Endothelial cell of umbilical vein (primary cell): ENCODE results near the gene ANKRD27. TPM values are rescaled to one million over a fixed set of nuclear protein-coding genes. Genes with fewer than 3 reads are reported as not detected.

Experiments used
- BruUV-seq: library from RNA; stranded (reverse); fragments of 400-500 nt; replicated peaks from 2 replicates; lab custom pipeline; 2021; lab: Mats Ljungman, UMichigan
- CTCF ChIA-PET: fragments of 300-600, 350-600 bp; sonication (Branson Sonifier 250); formaldehyde crosslinking; loops from one replicate; lab custom pipeline; 2021; ENCODE audit warnings: antibody characterized with exemption, inconsistent platforms; lab: Charles Lee
- POLR2A ChIA-PET: fragments of 300-600, 350-600 bp; sonication (Branson Sonifier 250); formaldehyde crosslinking; loops from one replicate; lab custom pipeline; 2021; ENCODE audit warnings: antibody characterized with exemption, inconsistent platforms; lab: Charles Lee
- DNase-seq: peaks from one replicate; pipeline ENCODE4 v3.0.0-alpha.2; 2011; ENCODE audit warnings: low read depth, low spot score
- FAIRE-seq: peaks from 2 replicates; lab custom pipeline; 2011; peaks lifted over from hg19 to GRCh38; lab: Jason Lieb, UNC
- H2AFZ ChIP-seq: 2 replicates; pipeline ENCODE4 v1.6.0; 2012; ENCODE audit warnings: low read depth, low read length, control low read depth, inconsistent platforms
- H3K27ac ChIP-seq: 2 replicates; pipeline ENCODE4 v1.5.1; 2011; ENCODE audit warnings: low read depth, mild to moderate bottlenecking, control low read depth, low read length, moderate library complexity; ENCODE audit not compliant: insufficient read depth
- H3K27me3 ChIP-seq, 2 experiments: 2 replicates each; pipeline versions ENCODE4 v1.6.0 to v1.6.1; 2011; ENCODE audit warnings: low read length in 2 of 2, mixed read lengths in 1 of 2; ENCODE audit not compliant: control insufficient read depth in 2 of 2, insufficient read depth in 2 of 2
- H3K36me3 ChIP-seq, 2 experiments: 2 replicates in 1 of 2; 3 replicates in 1 of 2; pipeline ENCODE4 v1.5.1; 2011; ENCODE audit warnings: low read length in 2 of 2, mild to moderate bottlenecking in 1 of 2, moderate library complexity in 1 of 2; ENCODE audit not compliant: control insufficient read depth in 2 of 2, insufficient read depth in 2 of 2; ENCODE audit errors: extremely low read depth in 1 of 2
- H3K4me1 ChIP-seq: 3 replicates; pipeline ENCODE4 v1.5.1; 2011; ENCODE audit warnings: mild to moderate bottlenecking, low read length; ENCODE audit not compliant: control insufficient read depth, insufficient read depth; ENCODE audit errors: extremely low read depth
- H3K4me2 ChIP-seq: 2 replicates; pipeline ENCODE4 v1.6.1; 2011; ENCODE audit warnings: low read length, control low read depth, mixed read lengths; ENCODE audit not compliant: insufficient read depth
- H3K4me3 ChIP-seq, 3 experiments: fragments of 200-600 bp in 1 of 3; sonication (generic), shearing (Covaris generic) in 1 of 3; replicated peaks in 1 of 3; 2 replicates each; pipeline ENCODE4 v1.5.1; 2011 to 2016; ENCODE audit warnings: control low read depth in 3 of 3, low read length in 3 of 3, mild to moderate bottlenecking in 2 of 3, inconsistent platforms in 1 of 3, low read depth in 1 of 3, moderate library complexity in 1 of 3; ENCODE audit not compliant: insufficient read depth in 1 of 3
- H3K79me2 ChIP-seq: 2 replicates; pipeline ENCODE4 v1.6.0; 2012; ENCODE audit warnings: low read length, inconsistent platforms; ENCODE audit not compliant: control insufficient read depth, insufficient read depth
- H3K9ac ChIP-seq: replicated peaks from 2 replicates; pipeline ENCODE3; 2011; ENCODE audit warnings: low read length, control low read depth; ENCODE audit not compliant: insufficient read depth; ENCODE audit errors: extremely low read depth
- H3K9me1 ChIP-seq: replicated peaks from 3 replicates; pipeline ENCODE4 v1.6.0; 2011; ENCODE audit warnings: mild to moderate bottlenecking, low read length; ENCODE audit not compliant: control insufficient read depth, insufficient read depth; ENCODE audit errors: extremely low read depth
- H3K9me3 ChIP-seq: replicated peaks from 2 replicates; pipeline ENCODE4 v1.5.1; 2012; ENCODE audit warnings: low read length, inconsistent platforms; ENCODE audit not compliant: control insufficient read depth, insufficient read depth
- H4K20me1 ChIP-seq: replicated peaks from 2 replicates; pipeline ENCODE3; 2011; ENCODE audit warnings: mild to moderate bottlenecking, low read length; ENCODE audit not compliant: control insufficient read depth, insufficient read depth; ENCODE audit errors: extremely low read depth
- EZH2 ChIP-seq: IDR thresholded peaks from 2 replicates; pipeline ENCODE4 v1.6.1; 2012; ENCODE audit warnings: borderline replicate concordance, low read depth, mild to moderate bottlenecking, moderate library complexity, low read length, inconsistent platforms; ENCODE audit not compliant: severe bottlenecking
- FOS ChIP-seq: IDR thresholded peaks from 2 replicates; pipeline ENCODE4 v1.6.1; 2011; ENCODE audit warnings: mild to moderate bottlenecking, low read length, moderate library complexity, borderline replicate concordance; ENCODE audit not compliant: insufficient read depth
- GATA2 ChIP-seq: IDR thresholded peaks from 2 replicates; pipeline ENCODE4 v1.7.0; 2011; ENCODE audit warnings: low read depth, mild to moderate bottlenecking, moderate library complexity, mixed read lengths, low read length; ENCODE audit not compliant: insufficient read length, insufficient read depth
- JUN ChIP-seq: IDR thresholded peaks from 2 replicates; pipeline ENCODE4 v1.6.1; 2011; ENCODE audit warnings: borderline replicate concordance, low read depth; ENCODE audit not compliant: insufficient read length, insufficient read depth
- MYC ChIP-seq: IDR thresholded peaks from one replicate; pipeline ENCODE4 v1.6.1; 2011; ENCODE audit warnings: mild to moderate bottlenecking, low read depth, low read length
- POLR2A ChIP-seq: IDR thresholded peaks from 2 replicates; pipeline ENCODE4 v1.6.1; 2012; ENCODE audit warnings: low read depth, mild to moderate bottlenecking, control low read depth, low read length
- POLR2AphosphoS5 ChIP-seq: IDR thresholded peaks from 2 replicates; pipeline ENCODE4 v1.6.1; 2012; ENCODE audit warnings: low read depth, mild to moderate bottlenecking, control low read depth, low read length, moderate library complexity; ENCODE audit not compliant: insufficient read depth
- dilution Hi-C: fragments of 300-500 bp; cut with MboI; formaldehyde crosslinking; loops from one replicate; pipeline ENCODE4 v1.15.0; 2019; ENCODE audit warnings: low sequenced_read_pairs; ENCODE audit not compliant: extremely low pct_ligation_motif_present
- intact Hi-C: fragments of 100-400 bp; cut with micrococcal nuclease; formaldehyde crosslinking; loops from one replicate; pipeline ENCODE4 v1.10.0; 2022
- polyA plus RNA-seq, 4 experiments: library from polyadenylated mRNA; depleted of rRNA in 3 of 4; stranded (reverse) in 3 of 4; unstranded in 1 of 4; fragments of >200 nt; gene quantifications; 2 replicates each; pipeline versions ENCODE4 v1.2.1 to v1.2.3, GENCODE V29; 2011 to 2012; ENCODE audit warnings: missing spikeins in 1 of 4
- total RNA-seq: library from RNA; stranded (reverse); gene quantifications from 2 replicates; pipeline ENCODE4 v1.2.3, GENCODE V29; 2021
- TF ChIP-seq, protein P1 (sequence below): IDR thresholded peaks from 2 replicates; pipeline ENCODE4 v1.6.1; 2011; ENCODE audit not compliant: insufficient read depth, insufficient read length
- TF ChIP-seq, protein P2 (sequence below), 2 donors: IDR thresholded peaks; 1 replicate in 1 of 2; 2 replicates in 1 of 2; pipeline ENCODE4 v1.5.1; 2011; ENCODE audit warnings: low read length in 2 of 2, mild to moderate bottlenecking in 2 of 2, moderate library complexity in 2 of 2, control low read depth in 1 of 2, inconsistent platforms in 1 of 2, low read depth in 1 of 2; ENCODE audit not compliant: insufficient read depth in 1 of 2; ENCODE audit errors: extremely low read depth in 1 of 2

ANKRD27 gene
- total and polyA plus RNA-seq, 2 donors (not counting 3 experiments of a cell fraction or from before 2014, with no cell fraction given), result 18.3 to 37.4 TPM

DNA sequence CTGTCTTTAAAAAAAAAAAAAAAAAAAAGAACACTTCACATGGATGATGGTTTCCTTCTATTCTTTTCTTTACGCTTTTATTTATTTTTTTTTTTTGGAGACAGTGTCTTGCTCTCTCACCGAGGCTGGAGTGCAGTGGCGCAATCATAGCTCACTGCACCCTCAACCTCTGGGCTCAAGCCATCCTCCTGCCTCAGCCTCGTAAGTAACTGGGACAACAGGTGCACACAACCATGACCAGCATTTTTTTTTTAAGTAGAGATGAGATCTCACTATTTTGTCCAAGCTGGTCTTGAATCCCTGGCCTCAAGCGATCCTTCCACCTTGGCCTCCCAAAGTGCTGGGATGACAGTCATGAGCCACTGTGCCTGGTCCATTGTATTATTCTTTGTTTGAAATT, 24.3 kb downstream of the ANKRD27 start:
- ChIA-PET CTCF (no interaction called here), POLR2A (no interaction called here)
- no peaks in the 10 kb centered on the region for H3K9me1 ChIP-seq
- dilution Hi-C loops, result no loop called here
- intact Hi-C loops, result no loop called here
- H3K27ac ChIP-seq, result no peak overlapping the region
- TF ChIP-seq EZH2, result no peak
- TF ChIP-seq, protein P1, sequence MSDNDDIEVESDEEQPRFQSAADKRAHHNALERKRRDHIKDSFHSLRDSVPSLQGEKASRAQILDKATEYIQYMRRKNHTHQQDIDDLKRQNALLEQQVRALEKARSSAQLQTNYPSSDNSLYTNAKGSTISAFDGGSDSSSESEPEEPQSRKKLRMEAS, result no peak
- TF ChIP-seq GATA2, result no peak
- TF ChIP-seq POLR2AphosphoS5, result no peak
- no peak for TF ChIP-seq POLR2A
- no TSS peak for BruUV-seq
- DNase-seq (no peak), FAIRE-seq (no peak)
- peaks cover 0 to 11% of the 10 kb centered on the region in 2 experiments for H3K36me3 ChIP-seq
- no peak overlapping the region for H3K4me3 ChIP-seq
- H3K4me1 ChIP-seq, result no peaks in the 10 kb centered on the region
- H4K20me1 ChIP-seq, result no peaks in the 10 kb centered on the region
- no peak overlapping the region for H2AFZ ChIP-seq
- no peak overlapping the region for H3K9ac ChIP-seq
- H3K27me3 ChIP-seq, result no peaks in the 10 kb centered on the region
- no peaks in the 10 kb centered on the region for H3K79me2 ChIP-seq
- H3K4me2 ChIP-seq, result no peak overlapping the region
- no peaks in the 10 kb centered on the region for H3K9me3 ChIP-seq

DNA sequence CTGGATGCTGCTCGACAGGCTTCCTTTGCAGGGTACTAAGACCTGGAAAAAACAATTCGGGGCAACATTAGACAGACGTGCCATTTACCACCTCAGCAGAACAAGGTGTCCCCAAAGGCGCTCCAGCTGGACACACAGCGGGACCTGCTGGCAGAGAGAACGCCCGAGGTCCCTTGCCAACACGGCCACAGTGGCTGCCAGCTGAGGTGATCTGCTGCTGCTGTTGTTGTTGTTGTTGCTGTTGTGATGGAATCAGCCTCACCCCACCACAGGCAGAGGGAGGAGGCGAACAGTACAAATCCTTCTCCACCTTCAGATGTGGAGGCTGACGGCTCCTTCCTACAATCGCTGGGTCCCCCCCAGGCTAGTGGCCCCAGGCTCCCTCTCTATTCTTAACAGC, 25.2 kb downstream of the ANKRD27 start:
- no peak overlapping the region for H3K4me2 ChIP-seq
- no peak overlapping the region for H3K9ac ChIP-seq
- H3K9me3 ChIP-seq, result no peaks in the 10 kb centered on the region
- H4K20me1 ChIP-seq, result no peaks in the 10 kb centered on the region
- ChIA-PET CTCF (no interaction called here), POLR2A (no interaction called here)
- BruUV-seq, result no TSS peak
- H3K79me2 ChIP-seq, result no peaks in the 10 kb centered on the region
- H3K27ac ChIP-seq, result no peak overlapping the region
- DNase-seq (no peak), FAIRE-seq (no peak)
- no peaks in the 10 kb centered on the region for H3K9me1 ChIP-seq
- H3K4me3 ChIP-seq, result no peak overlapping the region
- peaks cover 0 to 6% of the 10 kb centered on the region in 2 experiments for H3K36me3 ChIP-seq
- intact Hi-C loops, result no loop called here
- TF ChIP-seq, protein P2, sequence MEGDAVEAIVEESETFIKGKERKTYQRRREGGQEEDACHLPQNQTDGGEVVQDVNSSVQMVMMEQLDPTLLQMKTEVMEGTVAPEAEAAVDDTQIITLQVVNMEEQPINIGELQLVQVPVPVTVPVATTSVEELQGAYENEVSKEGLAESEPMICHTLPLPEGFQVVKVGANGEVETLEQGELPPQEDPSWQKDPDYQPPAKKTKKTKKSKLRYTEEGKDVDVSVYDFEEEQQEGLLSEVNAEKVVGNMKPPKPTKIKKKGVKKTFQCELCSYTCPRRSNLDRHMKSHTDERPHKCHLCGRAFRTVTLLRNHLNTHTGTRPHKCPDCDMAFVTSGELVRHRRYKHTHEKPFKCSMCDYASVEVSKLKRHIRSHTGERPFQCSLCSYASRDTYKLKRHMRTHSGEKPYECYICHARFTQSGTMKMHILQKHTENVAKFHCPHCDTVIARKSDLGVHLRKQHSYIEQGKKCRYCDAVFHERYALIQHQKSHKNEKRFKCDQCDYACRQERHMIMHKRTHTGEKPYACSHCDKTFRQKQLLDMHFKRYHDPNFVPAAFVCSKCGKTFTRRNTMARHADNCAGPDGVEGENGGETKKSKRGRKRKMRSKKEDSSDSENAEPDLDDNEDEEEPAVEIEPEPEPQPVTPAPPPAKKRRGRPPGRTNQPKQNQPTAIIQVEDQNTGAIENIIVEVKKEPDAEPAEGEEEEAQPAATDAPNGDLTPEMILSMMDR (IDR thresholded peaks at IDR 0.05; ENCODE audit: extremely low read depth in 1 of 2, insufficient read depth in 1 of 2, low read depth in 1 of 2, low read length in 2 of 2), result no peak
- TF ChIP-seq GATA2, result no peak
- no peak for TF ChIP-seq POLR2A
- TF ChIP-seq, protein P1, result no peak
- no peak for TF ChIP-seq JUN
- no peak for TF ChIP-seq MYC
- no peak for TF ChIP-seq POLR2AphosphoS5
- TF ChIP-seq FOS, result no peak
- TF ChIP-seq EZH2, result no peak
- no peak overlapping the region for H2AFZ ChIP-seq
- dilution Hi-C loops, result no loop called here
- no peaks in the 10 kb centered on the region for H3K4me1 ChIP-seq
- H3K27me3 ChIP-seq, result no peaks in the 10 kb centered on the region
